AG10803 (cell line): Measurements from ENCODE around the gene NCOA5.

Source experiments
- DNase-seq: peaks from one replicate; pipeline ENCODE4 v3.0.0; 2010; ENCODE audit warnings: low read depth
- H3K4me3 ChIP-seq: 2 replicates; pipeline ENCODE4 v1.5.1; 2011; ENCODE audit warnings: mild to moderate bottlenecking, low read length, control low read depth
- TF ChIP-seq, protein P1 (sequence below): conservative IDR thresholded peaks from 2 replicates; pipeline ENCODE4 v1.5.1; 2011; ENCODE audit warnings: mild to moderate bottlenecking, low read length, control low read depth, inconsistent platforms

NCOA5 gene

GRCh38 chr20:46089417-46090388 is at the start of gene NCOA5:
Gene NCOA5, minus strand, starts transcription at chr20:46089962. Its CDS starts 10,538 bp downstream, at chr20:46079424.
- TF ChIP-seq, protein P1, sequence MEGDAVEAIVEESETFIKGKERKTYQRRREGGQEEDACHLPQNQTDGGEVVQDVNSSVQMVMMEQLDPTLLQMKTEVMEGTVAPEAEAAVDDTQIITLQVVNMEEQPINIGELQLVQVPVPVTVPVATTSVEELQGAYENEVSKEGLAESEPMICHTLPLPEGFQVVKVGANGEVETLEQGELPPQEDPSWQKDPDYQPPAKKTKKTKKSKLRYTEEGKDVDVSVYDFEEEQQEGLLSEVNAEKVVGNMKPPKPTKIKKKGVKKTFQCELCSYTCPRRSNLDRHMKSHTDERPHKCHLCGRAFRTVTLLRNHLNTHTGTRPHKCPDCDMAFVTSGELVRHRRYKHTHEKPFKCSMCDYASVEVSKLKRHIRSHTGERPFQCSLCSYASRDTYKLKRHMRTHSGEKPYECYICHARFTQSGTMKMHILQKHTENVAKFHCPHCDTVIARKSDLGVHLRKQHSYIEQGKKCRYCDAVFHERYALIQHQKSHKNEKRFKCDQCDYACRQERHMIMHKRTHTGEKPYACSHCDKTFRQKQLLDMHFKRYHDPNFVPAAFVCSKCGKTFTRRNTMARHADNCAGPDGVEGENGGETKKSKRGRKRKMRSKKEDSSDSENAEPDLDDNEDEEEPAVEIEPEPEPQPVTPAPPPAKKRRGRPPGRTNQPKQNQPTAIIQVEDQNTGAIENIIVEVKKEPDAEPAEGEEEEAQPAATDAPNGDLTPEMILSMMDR = no peak
- peak within 1 kb of the TSS; percentile 86 for H3K4me3 ChIP-seq
- DNase-seq = peak; percentile 98

DNA sequence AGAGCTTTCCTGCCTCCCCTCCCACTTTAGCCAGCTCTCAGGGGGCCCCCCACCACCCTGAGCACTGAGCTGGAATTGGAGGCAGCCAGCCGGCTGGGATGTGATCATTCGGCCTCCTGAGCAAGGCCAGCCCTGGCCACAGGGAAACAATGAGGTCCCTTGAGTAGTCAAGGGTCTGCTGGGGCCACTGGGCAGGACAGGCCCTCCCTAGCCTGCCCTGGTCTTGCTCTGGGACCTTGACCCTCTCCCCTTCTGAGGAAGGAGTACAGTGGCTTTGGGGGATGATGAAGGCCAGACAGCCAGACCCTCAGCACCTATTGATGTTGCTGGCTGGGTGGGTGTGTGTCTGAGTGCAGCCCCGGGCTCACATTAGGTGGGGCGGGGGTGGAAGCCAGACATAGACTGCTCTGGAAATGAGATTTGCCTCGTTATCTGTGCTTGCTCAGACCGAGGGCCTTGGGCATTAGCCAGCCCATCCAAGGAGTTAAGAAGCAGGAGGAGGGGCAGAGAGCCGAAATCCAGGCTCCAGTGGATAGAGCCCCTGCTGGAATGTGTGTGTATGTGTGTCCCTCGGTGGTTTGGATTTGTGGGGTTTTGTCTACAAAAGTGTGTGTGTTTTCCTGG is 49.6 kb upstream of the NCOA5 start:
- DNase-seq = no peak

DNA sequence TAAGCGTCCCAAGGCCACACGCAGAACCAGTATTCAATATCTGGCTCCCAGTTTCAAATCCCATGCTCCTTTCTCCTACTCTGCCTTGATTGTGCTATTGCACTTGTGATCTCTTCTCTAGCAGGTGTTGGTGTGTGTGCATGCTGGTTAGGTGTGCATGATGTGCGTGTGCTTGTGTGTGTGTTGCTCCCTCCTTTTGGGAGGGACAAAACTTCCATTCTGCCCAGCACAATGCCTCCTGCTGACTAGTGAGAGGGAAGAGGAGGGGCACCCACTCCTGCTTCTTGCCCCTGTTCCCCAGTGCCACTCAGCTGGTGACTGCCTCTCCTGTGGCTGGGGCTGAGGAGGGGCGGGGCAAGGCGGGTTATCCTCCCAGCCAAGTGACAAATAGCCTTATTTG is 48.1 kb upstream of the NCOA5 start:
- no peak for DNase-seq
- TF ChIP-seq, protein P1 = no peak
- H3K4me3 ChIP-seq = no peak overlapping the region

More for the DNA sequence above, 49.6 kb upstream of the NCOA5 start:
- TF ChIP-seq, protein P1 = no peak
- H3K4me3 ChIP-seq = no peak overlapping the region

DNA sequence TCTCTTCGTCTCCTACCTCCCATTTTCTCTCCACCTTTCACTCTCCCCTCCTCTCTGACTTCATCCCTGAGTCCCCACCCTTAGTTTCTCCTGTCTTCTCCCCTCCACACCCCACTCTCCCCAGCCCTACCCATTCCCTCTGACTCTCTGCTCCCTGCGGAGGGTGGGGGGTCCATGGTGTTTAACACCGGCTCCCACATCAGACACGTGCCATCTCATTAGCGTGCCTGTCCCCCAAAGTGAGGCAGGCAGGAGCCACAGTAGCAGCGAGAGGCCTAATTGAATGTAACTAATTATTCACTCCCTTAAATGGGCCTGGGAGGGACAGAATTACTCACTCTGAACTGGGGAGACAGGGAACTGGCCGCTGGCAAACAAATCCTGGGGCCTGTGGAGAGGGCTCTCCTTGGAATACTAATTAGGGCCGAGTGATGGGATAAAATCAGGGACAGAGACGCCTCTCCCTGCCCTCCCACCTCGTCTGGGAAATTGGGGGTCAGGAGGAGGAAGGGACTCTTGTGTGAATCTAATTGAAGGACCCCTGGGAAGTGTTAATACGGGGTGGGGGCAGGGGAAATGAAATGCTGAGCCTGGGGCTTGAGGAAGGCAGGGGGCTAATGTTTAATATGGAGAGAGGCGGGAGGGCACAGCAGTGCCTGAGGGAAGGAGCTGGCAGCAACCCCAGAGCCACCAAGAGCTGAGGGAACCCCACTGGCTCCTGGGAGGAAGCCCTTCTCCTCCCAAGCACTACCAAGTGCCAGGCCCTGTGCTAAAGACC is 46.3 kb upstream of the NCOA5 start:
- TF ChIP-seq, protein P1 = no peak
- H3K4me3 ChIP-seq = no peak overlapping the region
- no peak for DNase-seq

DNA sequence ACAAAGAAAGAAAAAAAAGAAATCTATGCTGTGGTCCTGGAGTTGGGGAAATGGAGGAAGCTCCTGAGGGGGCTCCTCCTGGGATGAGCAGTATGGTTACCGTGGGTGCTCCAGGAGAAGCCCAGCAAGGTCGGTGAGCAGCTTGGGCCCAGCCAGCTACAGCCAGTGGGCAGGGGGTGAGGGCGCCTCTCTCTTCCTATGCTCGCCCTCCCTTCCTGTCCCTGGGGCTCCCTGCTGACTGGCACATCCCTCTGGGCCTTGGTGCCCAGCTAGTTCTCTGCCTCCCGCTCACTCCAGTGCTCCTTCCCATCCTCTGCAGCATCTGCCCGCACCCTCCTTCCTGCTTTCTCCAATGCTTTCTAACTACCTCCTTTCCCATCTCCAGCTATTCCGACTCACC is 45.0 kb upstream of the NCOA5 start:
- TF ChIP-seq, protein P1 = no peak
- no peak for DNase-seq
- no peak overlapping the region for H3K4me3 ChIP-seq

- no peak for DNase-seq
- TF ChIP-seq, protein P1 = no peak
- no peak overlapping the region for H3K4me3 ChIP-seq
Measured at GRCh38 chr20:46133886-46134654, 44.3 kb upstream of the NCOA5 start.
